HG02588 (cell line): Measurements from ENCODE around the gene DAZAP1.

Experiments
- ATAC-seq: cut with Tn5 transposase; IDR thresholded peaks from one replicate; pipeline ENCODE4 v1.9.1; 2021; ENCODE audit warnings: mild to moderate bottlenecking, moderate library complexity; ENCODE audit not compliant: unreplicated experiment

The DAZAP1 gene

GRCh38 chr19:1393841-1394240 is 13.5 kb upstream of the DAZAP1 start:
- no peak for ATAC-seq

DNA sequence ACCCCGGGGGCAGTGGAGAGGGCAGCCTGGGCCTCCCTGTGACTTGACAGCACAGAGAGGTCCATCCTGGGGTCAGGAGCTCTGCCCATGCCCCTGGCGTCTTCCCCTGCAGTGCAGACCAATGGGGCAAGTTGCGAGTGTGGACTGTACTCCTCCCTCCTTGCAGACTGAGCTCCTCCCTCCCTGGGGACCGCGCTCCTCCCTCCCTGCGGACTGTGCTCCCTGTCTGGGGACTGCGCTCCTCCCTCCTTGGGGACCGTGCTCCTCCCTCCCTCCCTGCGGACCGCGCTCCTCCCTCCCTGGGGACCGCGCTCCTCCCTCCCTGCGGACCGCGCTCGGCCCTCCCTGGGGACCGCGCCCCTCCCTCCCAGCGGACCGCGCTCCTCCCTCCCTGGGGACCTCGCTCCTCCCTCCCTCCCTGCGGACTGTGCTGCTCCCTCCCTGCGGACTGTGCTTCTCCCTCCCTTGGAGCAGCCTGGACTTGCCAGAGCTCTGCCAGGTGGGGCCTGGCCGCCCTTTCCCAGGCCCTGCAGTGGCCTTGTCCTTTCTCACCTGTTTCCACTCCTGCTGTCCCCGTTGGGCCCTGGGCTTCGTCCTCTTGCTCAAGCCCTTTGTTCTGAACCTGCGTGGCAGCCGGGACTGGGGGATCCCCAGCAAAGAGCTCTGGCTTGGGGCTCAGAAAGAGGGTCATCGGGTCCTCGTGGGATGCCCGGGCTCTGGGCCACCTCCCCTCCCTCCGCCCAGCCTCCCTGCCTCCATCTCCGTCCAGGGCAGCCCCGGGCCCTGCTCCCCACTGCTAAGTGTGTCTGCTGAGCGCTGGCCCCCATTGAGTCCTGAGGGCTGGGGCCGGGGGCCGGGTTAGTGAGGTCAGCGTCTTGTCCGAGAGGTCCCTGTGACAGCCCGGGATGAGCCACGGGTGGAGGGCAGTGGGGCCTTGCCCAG is 12.9 kb upstream of the DAZAP1 start:
- ATAC-seq: no peak

DNA sequence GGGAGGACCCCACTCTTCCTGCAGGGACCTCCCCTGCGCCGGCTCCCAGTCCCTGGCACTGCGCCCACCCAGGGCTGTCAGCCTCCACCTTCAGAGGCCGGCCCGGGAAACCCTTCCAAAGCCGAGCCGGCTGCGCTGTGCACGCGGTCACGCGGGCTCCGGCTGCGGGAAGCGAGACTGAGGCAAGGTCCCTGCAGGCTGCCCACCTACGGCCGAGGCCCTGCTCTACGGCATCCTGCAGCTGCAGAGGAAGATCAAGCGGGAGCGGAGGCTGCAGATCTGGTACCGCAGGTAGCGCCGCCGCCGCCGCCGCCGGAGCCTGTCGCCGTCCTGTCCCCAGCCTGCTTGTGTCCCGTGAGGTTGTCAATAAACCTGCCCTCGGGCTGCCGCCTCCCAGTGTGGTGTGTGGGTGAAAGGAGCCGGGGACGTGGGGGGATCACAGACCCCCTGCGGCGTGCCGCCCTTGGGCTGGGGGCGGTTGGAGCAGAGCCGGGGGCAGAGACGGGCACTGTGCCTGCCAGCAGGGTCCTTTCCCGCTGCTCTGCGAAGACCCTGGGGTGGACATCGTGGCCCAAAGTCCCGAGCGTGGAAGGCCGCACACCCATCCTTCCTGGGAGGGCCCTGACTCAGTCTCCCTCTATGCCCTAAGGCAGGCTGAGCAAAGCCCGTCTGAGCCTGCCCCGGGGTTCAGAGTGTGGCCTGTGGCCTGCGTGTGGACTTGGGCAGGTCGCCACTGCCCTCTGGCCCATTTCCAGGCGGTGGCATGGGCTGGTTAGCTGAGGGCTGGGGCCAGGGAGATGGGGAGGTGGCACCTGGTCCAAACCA is 12.0 kb upstream of the DAZAP1 start:
- ATAC-seq: no peak

- ATAC-seq: no peak
These were observed 11.2 kb upstream of the DAZAP1 start for GRCh38 chr19:1396019-1396767.

GRCh38 chr19:1396768-1397679 is 10.4 kb upstream of the DAZAP1 start:
- ATAC-seq: no peak

DNA sequence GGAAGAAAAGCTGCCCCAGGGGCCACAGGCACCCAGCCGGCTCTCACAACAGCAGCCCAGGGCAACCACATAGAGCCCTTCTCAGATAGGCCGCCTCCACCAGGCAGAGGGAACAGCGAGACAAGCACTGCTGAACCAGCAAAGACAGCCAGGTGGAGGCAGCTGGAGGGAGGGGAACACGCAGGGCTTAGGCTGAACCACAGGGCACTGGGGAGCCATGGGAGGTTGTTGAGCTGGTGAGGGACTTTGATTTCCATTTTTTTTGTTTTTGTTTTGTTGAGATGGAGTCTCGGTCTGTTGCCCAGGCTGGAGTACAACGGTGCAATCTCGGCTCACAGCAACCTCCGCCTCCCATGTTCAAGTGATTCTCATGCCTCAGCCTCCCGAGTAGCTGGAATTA is 9.5 kb upstream of the DAZAP1 start:
- ATAC-seq: no peak

DNA sequence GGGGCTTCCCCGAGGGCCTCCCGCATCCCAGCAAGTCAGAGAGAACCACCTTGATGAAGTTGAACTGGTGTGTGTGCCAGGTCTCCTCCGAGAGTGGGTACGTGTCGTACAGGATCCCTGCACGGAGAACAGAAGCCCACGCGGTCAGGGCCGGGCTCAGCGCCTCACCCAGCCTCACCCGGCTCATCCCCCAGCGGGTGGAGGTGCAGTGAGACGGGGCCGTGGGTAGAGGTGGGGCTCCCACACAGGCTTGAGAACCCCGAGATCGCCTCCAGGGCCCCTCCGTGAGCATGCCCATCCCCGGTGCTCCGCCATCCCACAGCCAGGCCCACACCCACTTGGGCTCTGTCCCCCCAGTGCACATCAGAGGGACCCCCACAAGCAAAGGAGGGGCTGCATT is 8.3 kb upstream of the DAZAP1 start:
- no peak for ATAC-seq

DNA sequence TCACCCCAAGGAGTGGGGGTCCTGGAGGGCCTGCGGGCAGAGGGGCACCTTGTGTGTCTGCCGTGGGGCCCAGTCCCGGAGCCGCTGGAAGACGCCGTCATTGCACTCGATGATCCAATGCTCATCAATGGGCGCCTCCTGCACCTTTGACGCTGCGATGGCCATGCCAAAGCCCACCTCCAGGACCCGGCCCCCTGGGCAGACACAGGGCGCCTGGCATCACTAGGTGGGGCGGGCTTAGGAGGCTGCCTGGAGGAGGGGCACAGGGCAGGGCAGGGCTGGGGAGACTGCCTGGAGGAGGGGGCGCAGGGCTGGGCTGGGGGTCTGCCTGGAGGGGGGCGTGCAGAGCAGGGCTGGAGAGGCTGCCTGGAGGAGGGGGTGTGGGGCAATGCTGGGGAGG is 7.6 kb upstream of the DAZAP1 start:
- ATAC-seq: no peak

GRCh38 chr19:1400281-1401137 is 6.9 kb upstream of the DAZAP1 start:
- ATAC-seq: no peak

GRCh38 chr19:1401138-1401888 is 6.1 kb upstream of the DAZAP1 start, which contains the start of gene GAMT:
Gene GAMT (minus strand): TSS chr19:1401542. CDS start chr19:1401476, 66 bp downstream.
- ATAC-seq: no peak

DNA sequence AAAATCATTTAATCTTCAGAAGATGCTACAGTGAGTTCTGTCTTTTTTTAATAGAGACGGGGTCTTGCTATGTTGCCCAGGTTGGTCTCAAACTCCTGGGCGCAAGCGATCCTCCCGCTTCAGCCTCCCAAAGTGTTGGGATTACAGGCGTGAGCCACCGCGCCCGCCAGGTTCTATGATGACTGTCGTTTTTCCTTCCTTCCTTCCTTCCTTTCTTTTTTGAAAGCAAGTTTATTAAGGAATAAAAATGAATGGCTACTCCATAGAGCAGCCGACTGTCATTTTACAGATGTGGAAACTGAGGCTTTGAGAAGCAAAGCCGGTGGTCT is 5.5 kb upstream of the DAZAP1 start:
- ATAC-seq: no peak

GRCh38 chr19:1402411-1403070 is 4.8 kb upstream of the DAZAP1 start:
- no peak for ATAC-seq

DNA sequence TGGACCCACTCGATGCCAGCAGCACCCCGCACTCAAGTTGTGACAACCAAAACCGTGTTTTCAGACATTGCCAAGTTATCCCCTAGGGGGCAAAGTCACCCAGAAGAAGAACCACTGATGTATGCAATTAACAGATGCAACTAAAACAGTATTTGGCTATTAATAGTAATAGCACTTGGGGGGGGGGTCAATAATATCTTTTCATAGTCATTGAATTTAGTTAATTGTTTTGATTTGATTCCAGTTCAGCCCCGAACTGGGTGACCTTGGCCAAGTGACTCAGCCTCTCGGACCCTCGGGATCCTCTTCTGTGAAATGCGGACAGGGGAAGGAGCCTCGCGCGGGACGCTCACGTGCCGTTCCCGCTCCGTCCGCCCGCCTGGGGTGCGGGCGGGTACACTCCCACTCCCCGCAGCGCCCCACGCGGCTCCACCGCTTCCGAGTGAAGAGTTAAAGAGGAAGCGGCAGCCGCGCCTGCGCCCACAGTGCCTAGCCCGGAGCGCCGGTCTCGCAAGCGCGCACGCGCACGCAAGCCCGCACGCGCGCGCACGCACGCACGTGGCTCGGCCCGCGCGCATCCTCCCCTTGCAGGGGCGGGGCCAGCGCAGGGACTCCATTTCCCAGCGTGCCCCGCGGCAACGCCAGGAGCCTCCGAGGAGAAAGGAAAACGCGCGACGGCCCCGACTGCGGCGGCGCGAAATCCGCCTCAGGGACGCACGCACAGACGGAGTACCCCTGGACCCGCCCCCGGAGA is 435 bp upstream of the DAZAP1 start:
- ATAC-seq: peak; percentile 74

GRCh38 chr19:1408300-1409203 is 1.2 kb downstream of the DAZAP1 start:
- no peak for ATAC-seq

GRCh38 chr19:1409204-1410005 is 2.0 kb downstream of the DAZAP1 start:
- no peak for ATAC-seq
